ENCODE data around the gene TMEM258.

GRCh38 chr11:61787928-61788491 lies 4.4 kb downstream of the TMEM258 start:
- TF ChIP-seq TAF1 (IDR thresholded peaks at IDR 0.05; ENCODE audit: borderline replicate concordance, low read depth, low read length) (no peak), POLR2AphosphoS5 (IDR thresholded peaks at IDR 0.05; ENCODE audit: low read depth, low read length) (no peak)
